HCT116 (cell line): ENCODE measurements around the gene MACROH2A1. TPM values are rescaled to one million over a fixed set of nuclear protein-coding genes. Genes with fewer than 3 reads are reported as not detected.

Experiments
- ATAC-seq: fragments of 200-7000 bp; cut with Tn5 transposase; 2 replicates; pipeline ENCODE4 v1.9.1; 2020; ENCODE audit warnings: mild to moderate bottlenecking, moderate library complexity
- BruUV-seq: library from RNA; stranded (reverse); fragments of 400-500 nt; replicated peaks from 2 replicates; lab custom pipeline; 2021; lab: Mats Ljungman, UMichigan
- CTCF ChIA-PET: fragments of 300-600 bp; sonication (Branson Sonifier 250); formaldehyde crosslinking; loops from one replicate; lab custom pipeline; 2021; ENCODE audit warnings: antibody characterized with exemption; lab: Charles Lee
- POLR2A ChIA-PET: fragments of 300-600, 350-600 bp; sonication (Branson Sonifier 250); formaldehyde crosslinking; loops from one replicate; lab custom pipeline; 2021; ENCODE audit warnings: antibody characterized with exemption; lab: Charles Lee
- RAD21 ChIA-PET, 2 experiments: fragments of 300-600 bp; sonication (Branson Sonifier 250); formaldehyde crosslinking; loops; one replicate each; lab custom pipeline; 2023; ENCODE audit warnings: low total read pairs in 2 of 2; ENCODE audit not compliant: uncharacterized antibody in 2 of 2, unreplicated experiment in 2 of 2, low non-redundant PET in 1 of 2; lab: Charles Lee
- DNase-seq: peaks from one replicate; pipeline ENCODE4 v3.0.0-alpha.2; 2010; ENCODE audit warnings: low read depth, low spot score
- H2AFZ ChIP-seq: fragments of 200-600 bp; shearing (Covaris generic), sonication (generic); 2 replicates; pipeline ENCODE4 v1.6.1; 2017; ENCODE audit warnings: low read depth, mixed run types, mixed read lengths, antibody characterized with exemption, low read length; ENCODE audit not compliant: poor library complexity, severe bottlenecking
- H3K27ac ChIP-seq: 2 replicates; pipeline ENCODE4 v1.5.1; 2012; ENCODE audit warnings: low read depth, low read length
- H3K27me3 ChIP-seq: fragments of 200-600 bp; sonication (generic); 2 replicates; pipeline ENCODE4 v1.6.1; 2016; ENCODE audit warnings: mixed run types, low read length, mixed read lengths; ENCODE audit not compliant: insufficient read depth
- H3K36me3 ChIP-seq, 2 experiments: fragments of 200-500 bp in 1 of 2; fragments of 200-600 bp in 1 of 2; sonication (Bioruptor generic) in 1 of 2; sonication (generic) in 1 of 2; 2 replicates each; pipeline versions ENCODE4 v1.5.1 to v1.6.1; 2014 to 2016; ENCODE audit warnings: low read length in 2 of 2, inconsistent platforms in 1 of 2, mixed read lengths in 1 of 2, mixed run types in 1 of 2; ENCODE audit not compliant: insufficient read depth in 2 of 2, control insufficient read depth in 1 of 2
- H3K4me1 ChIP-seq, 2 experiments: fragments of 200-600 bp in 1 of 2; sonication (generic) in 1 of 2; 2 replicates each; pipeline versions ENCODE4 v1.5.1 to v1.6.1; 2012 to 2017; ENCODE audit warnings: low read length in 2 of 2, inconsistent platforms in 1 of 2, mild to moderate bottlenecking in 1 of 2, mixed read lengths in 1 of 2, mixed run types in 1 of 2, moderate library complexity in 1 of 2; ENCODE audit not compliant: insufficient read depth in 2 of 2, control insufficient read depth in 1 of 2
- H3K4me2 ChIP-seq: fragments of 200-600 bp; sonication (generic); 2 replicates; pipeline ENCODE4 v1.6.1; 2017; ENCODE audit warnings: mixed run types, low read length, mixed read lengths
- H3K4me3 ChIP-seq, 2 experiments: fragments of 200-600 bp in 1 of 2; sonication (generic) in 1 of 2; replicated peaks in 1 of 2; 2 replicates each; pipeline ENCODE4 v1.5.1; 2011 to 2016; ENCODE audit warnings: low read length in 2 of 2, control low read depth in 1 of 2, low read depth in 1 of 2, mild to moderate bottlenecking in 1 of 2, mixed read lengths in 1 of 2, mixed run types in 1 of 2
- H3K79me2 ChIP-seq: fragments of 200-600 bp; sonication (generic); 2 replicates; pipeline ENCODE4 v1.6.1; 2017; ENCODE audit warnings: mild to moderate bottlenecking, mixed run types, low read length, moderate library complexity, mixed read lengths; ENCODE audit not compliant: insufficient read depth
- H3K9ac ChIP-seq: fragments of 200-600 bp; sonication (generic); 2 replicates; pipeline ENCODE4 v1.6.1; 2016; ENCODE audit warnings: low read length, mixed read lengths
- H3K9me2 ChIP-seq: fragments of 200-600 bp; sonication (generic), shearing (Covaris generic); 2 replicates; pipeline ENCODE4 v1.6.1; 2017; ENCODE audit warnings: mixed run types, mild to moderate bottlenecking, moderate library complexity; ENCODE audit not compliant: insufficient read depth
- H3K9me3 ChIP-seq, 2 experiments: fragments of 200-500 bp in 1 of 2; fragments of 200-600 bp in 1 of 2; sonication (Bioruptor generic) in 1 of 2; sonication (generic) in 1 of 2; 2 replicates each; pipeline ENCODE4 v1.6.1; 2014 to 2017; ENCODE audit warnings: low read length in 2 of 2, mixed read lengths in 2 of 2, inconsistent platforms in 1 of 2, low read depth in 1 of 2, mild to moderate bottlenecking in 1 of 2, mixed run types in 1 of 2, moderate library complexity in 1 of 2; ENCODE audit not compliant: control insufficient read depth in 1 of 2, insufficient read depth in 1 of 2
- H4K20me1 ChIP-seq: fragments of 200-600 bp; sonication (generic), shearing (Covaris generic); 2 replicates; pipeline ENCODE4 v1.6.1; 2017; ENCODE audit warnings: mixed run types, mild to moderate bottlenecking, moderate library complexity; ENCODE audit not compliant: insufficient read depth
- CBX3 ChIP-seq: IDR thresholded peaks from 2 replicates; pipeline ENCODE4 v1.6.1; 2012; ENCODE audit warnings: low read depth
- CTCF ChIP-seq, 3 experiments: fragments of 200-600 bp in 1 of 3; sonication (generic) in 1 of 3; IDR thresholded peaks in 2 of 3; conservative IDR thresholded peaks in 1 of 3; 2 replicates each; pipeline ENCODE4 v1.5.1; 2012 to 2017; ENCODE audit warnings: low read depth in 2 of 3, low read length in 2 of 3, antibody characterized with exemption in 1 of 3, borderline replicate concordance in 1 of 3, control low read depth in 1 of 3, mild to moderate bottlenecking in 1 of 3, mixed read lengths in 1 of 3, mixed run types in 1 of 3, moderate library complexity in 1 of 3; ENCODE audit not compliant: insufficient read depth in 1 of 3
- EGR1 ChIP-seq: IDR thresholded peaks from 2 replicates; pipeline ENCODE4 v1.6.1; 2012; ENCODE audit warnings: low read depth
- ELF1 ChIP-seq: IDR thresholded peaks from 2 replicates; pipeline ENCODE4 v1.6.1; 2012; ENCODE audit warnings: low read depth, borderline replicate concordance
- FOSL1 ChIP-seq: IDR thresholded peaks from 2 replicates; pipeline ENCODE4 v1.6.1; 2012; ENCODE audit warnings: low read depth
- MAX ChIP-seq: IDR thresholded peaks from 2 replicates; pipeline ENCODE4 v1.6.1; 2012
- POLR2A ChIP-seq: IDR thresholded peaks from 2 replicates; pipeline ENCODE4 v1.7.0; 2011; ENCODE audit warnings: borderline replicate concordance; ENCODE audit not compliant: insufficient read depth, insufficient read length; ENCODE audit errors: extremely low read depth
- POLR2AphosphoS5 ChIP-seq: IDR thresholded peaks from 2 replicates; pipeline ENCODE4 v1.6.1; 2011; ENCODE audit warnings: mild to moderate bottlenecking, low read depth, low read length, moderate library complexity
- REST ChIP-seq: IDR thresholded peaks from 2 replicates; pipeline ENCODE4 v1.6.1; 2012; ENCODE audit warnings: low read depth
- SIN3A ChIP-seq: IDR thresholded peaks from 2 replicates; pipeline ENCODE4 v1.6.1; 2012; ENCODE audit warnings: low read depth
- SRF ChIP-seq: IDR thresholded peaks from 2 replicates; pipeline ENCODE4 v1.6.1; 2012; ENCODE audit warnings: low read depth
- TCF7L2 ChIP-seq: IDR thresholded peaks from 2 replicates; pipeline ENCODE4 v1.7.0; 2011; ENCODE audit warnings: borderline replicate concordance, inconsistent platforms; ENCODE audit not compliant: insufficient read depth, insufficient read length; ENCODE audit errors: extremely low read depth
- ZBTB33 ChIP-seq: IDR thresholded peaks from 2 replicates; pipeline ENCODE4 v1.6.1; 2011; ENCODE audit warnings: mild to moderate bottlenecking, low read length, moderate library complexity; ENCODE audit not compliant: insufficient replicate concordance; ENCODE audit errors: extremely low read depth
- ZNF274 ChIP-seq: fragments of 200-500 bp; sonication (Bioruptor generic); IDR thresholded peaks from 2 replicates; pipeline ENCODE4 v1.6.1; 2014; ENCODE audit warnings: mild to moderate bottlenecking, low read depth, low read length, inconsistent platforms
- intact Hi-C: fragments of 100-400 bp; cut with micrococcal nuclease; formaldehyde crosslinking; loops from 2 replicates; pipeline ENCODE4 v1.10.0; 2022
- total RNA-seq: library from RNA; stranded (reverse); gene quantifications from one replicate; pipeline ENCODE4 v1.2.1, GENCODE V29; 2021; ENCODE audit not compliant: unreplicated experiment

Gene MACROH2A1
- total RNA-seq, 1 experiment from 2014 or later: 218 TPM

- TF ChIP-seq ZBTB33 (no peak), POLR2A (no peak), ELF1 (no peak), CTCF (IDR thresholded peaks at IDR 0.05 in 2 of 3, conservative IDR thresholded peaks at IDR 0.05 in 1 of 3; ENCODE audit: borderline replicate concordance in 1 of 3, insufficient read depth in 1 of 3, low read depth in 2 of 3, low read length in 2 of 3) (no peak), FOSL1 (no peak)
These were observed 68.9 kb downstream of the MACROH2A1 start (continued) for GRCh38 chr5:135329913-135330797.

- no peaks in the 10 kb centered on the region; the same call in 1 of the 2 replicates for H4K20me1 ChIP-seq
- H3K4me2 ChIP-seq: no peak overlapping the region
- ChIA-PET RAD21 (no interaction called here), POLR2A (no interaction called here), CTCF (interaction anchor here (0.6 kb wide), 1 partner anchor 423 kb away, joined by 3 read pairs; no protein-coding TSS in a partner anchor)
- H3K4me3 ChIP-seq: no peak overlapping the region
- no peak overlapping the region for H3K27ac ChIP-seq
- TSS peak; percentile 27 for BruUV-seq
- H3K36me3 ChIP-seq: peaks cover 6 to 9% of the 10 kb centered on the region in 2 experiments; a peak in 2 of 4 replicates
- DNase-seq (no peak), ATAC-seq (no peak)
- no peak overlapping the region for H2AFZ ChIP-seq
- H3K4me1 ChIP-seq: peaks cover 6 to 12% of the 10 kb centered on the region in 2 experiments; a peak in 2 of 4 replicates
- no peak overlapping the region for H3K9ac ChIP-seq
- H3K9me2 ChIP-seq: no peaks in the 10 kb centered on the region
- intact Hi-C loops: no loop called here
- H3K9me3 ChIP-seq: no peaks in the 10 kb centered on the region
- H3K27me3 ChIP-seq: no peaks in the 10 kb centered on the region
- no peaks in the 10 kb centered on the region for H3K79me2 ChIP-seq
- TF ChIP-seq ELF1 (no peak), SRF (no peak), TCF7L2 (no peak), EGR1 (no peak), POLR2AphosphoS5 (no peak), ZNF274 (no peak), CBX3 (no peak), REST (no peak), SIN3A (no peak), MAX (no peak)
These were observed 69.7 kb downstream of the MACROH2A1 start for GRCh38 chr5:135329066-135329912.
